ENCODE data around the gene INSRR. TPM values are rescaled to one million over a fixed set of nuclear protein-coding genes. Genes with fewer than 3 reads are reported as not detected.

The INSRR gene
- total RNA-seq, 1 donor from 2014 or later: 0.52 TPM

GRCh38 chr1:156838972-156839371, 19.9 kb downstream of the INSRR start:
- Histone ChIP-seq H3K27ac (ENCODE audit: low read depth, low read length) (no peak overlapping the region), H3K9ac (ENCODE audit: low read depth in 1 of 3, low read length in 3 of 3) (no peak overlapping the region), H3K27me3 (ENCODE audit: control insufficient read depth in 3 of 3, insufficient read depth in 3 of 3, low read length in 3 of 3) (peaks cover 14 to 64% (median 51%) of the 10 kb centered on the region in 3 donors), H3K4me3 (ENCODE audit: low read length in 3 of 3) (no peak overlapping the region), H3K4me1 (ENCODE audit: control insufficient read depth in 3 of 3, insufficient read depth in 3 of 3, low read length in 3 of 3) (no peaks in the 10 kb centered on the region), H3K36me3 (ENCODE audit: control insufficient read depth in 3 of 3, insufficient read depth in 3 of 3, low read length in 3 of 3) (no peaks in the 10 kb centered on the region), H3K9me3 (ENCODE audit: control insufficient read depth in 3 of 3, low read length in 3 of 3) (no peaks in the 10 kb centered on the region)

- Histone ChIP-seq H3K27me3 (ENCODE audit: control insufficient read depth in 3 of 3, insufficient read depth in 3 of 3, low read length in 3 of 3) (peaks cover 9 to 57% (median 36%) of the 10 kb centered on the region in 3 donors), H3K4me3 (ENCODE audit: low read length in 3 of 3) (no peak overlapping the region), H3K27ac (ENCODE audit: low read depth, low read length) (no peak overlapping the region)
Observed at GRCh38 chr1:156836892-156837291, 22.0 kb downstream of the INSRR start.

GRCh38 chr1:156836041-156836654, 22.8 kb downstream of the INSRR start:
- H3K4me3 ChIP-seq (ENCODE audit: low read length in 3 of 3): no peak overlapping the region
- H3K27ac ChIP-seq (ENCODE audit: low read depth, low read length): no peak overlapping the region
- no peak overlapping the region for H3K9ac ChIP-seq (ENCODE audit: low read depth in 1 of 3, low read length in 3 of 3)
- no peaks in the 10 kb centered on the region for H3K4me1 ChIP-seq (ENCODE audit: control insufficient read depth in 3 of 3, insufficient read depth in 3 of 3, low read length in 3 of 3)
- H3K36me3 ChIP-seq (ENCODE audit: control insufficient read depth in 3 of 3, insufficient read depth in 3 of 3, low read length in 3 of 3): no peaks in the 10 kb centered on the region
- H3K27me3 ChIP-seq (ENCODE audit: control insufficient read depth in 3 of 3, insufficient read depth in 3 of 3, low read length in 3 of 3): peaks cover 15 to 58% (median 28%) of the 10 kb centered on the region in 3 donors
- H3K9me3 ChIP-seq (ENCODE audit: control insufficient read depth in 3 of 3, low read length in 3 of 3): no peaks in the 10 kb centered on the region

More at GRCh38 chr1:156836892-156837291, 22.0 kb downstream of the INSRR start:
- Histone ChIP-seq H3K4me1 (ENCODE audit: control insufficient read depth in 3 of 3, insufficient read depth in 3 of 3, low read length in 3 of 3) (no peaks in the 10 kb centered on the region), H3K36me3 (ENCODE audit: control insufficient read depth in 3 of 3, insufficient read depth in 3 of 3, low read length in 3 of 3) (no peaks in the 10 kb centered on the region), H3K9ac (ENCODE audit: low read depth in 1 of 3, low read length in 3 of 3) (no peak overlapping the region), H3K9me3 (ENCODE audit: control insufficient read depth in 3 of 3, low read length in 3 of 3) (no peaks in the 10 kb centered on the region)

- Histone ChIP-seq H3K9me3 (ENCODE audit: control insufficient read depth in 3 of 3, low read length in 3 of 3) (no peaks in the 10 kb centered on the region), H3K27me3 (ENCODE audit: control insufficient read depth in 3 of 3, insufficient read depth in 3 of 3, low read length in 3 of 3) (peaks cover 12 to 51% (median 16%) of the 10 kb centered on the region in 3 donors), H3K4me3 (ENCODE audit: low read length in 3 of 3) (no peak overlapping the region), H3K27ac (ENCODE audit: low read depth, low read length) (no peak overlapping the region), H3K9ac (ENCODE audit: low read depth in 1 of 3, low read length in 3 of 3) (no peak overlapping the region), H3K4me1 (ENCODE audit: control insufficient read depth in 3 of 3, insufficient read depth in 3 of 3, low read length in 3 of 3) (no peaks in the 10 kb centered on the region), H3K36me3 (ENCODE audit: control insufficient read depth in 3 of 3, insufficient read depth in 3 of 3, low read length in 3 of 3) (no peaks in the 10 kb centered on the region)
Observed at GRCh38 chr1:156834322-156834721, 24.6 kb downstream of the INSRR start.

GRCh38 chr1:156833603-156834002, 25.3 kb downstream of the INSRR start:
- Histone ChIP-seq H3K4me1 (ENCODE audit: control insufficient read depth in 3 of 3, insufficient read depth in 3 of 3, low read length in 3 of 3) (no peaks in the 10 kb centered on the region), H3K27me3 (ENCODE audit: control insufficient read depth in 3 of 3, insufficient read depth in 3 of 3, low read length in 3 of 3) (peaks cover 11 to 43% (median 13%) of the 10 kb centered on the region in 3 donors), H3K36me3 (ENCODE audit: control insufficient read depth in 3 of 3, insufficient read depth in 3 of 3, low read length in 3 of 3) (no peaks in the 10 kb centered on the region), H3K9ac (ENCODE audit: low read depth in 1 of 3, low read length in 3 of 3) (no peak overlapping the region), H3K27ac (ENCODE audit: low read depth, low read length) (no peak overlapping the region), H3K4me3 (ENCODE audit: low read length in 3 of 3) (no peak overlapping the region), H3K9me3 (ENCODE audit: control insufficient read depth in 3 of 3, low read length in 3 of 3) (no peaks in the 10 kb centered on the region)

GRCh38 chr1:156832434-156832833, 26.5 kb downstream of the INSRR start:
- Histone ChIP-seq H3K36me3 (ENCODE audit: control insufficient read depth in 3 of 3, insufficient read depth in 3 of 3, low read length in 3 of 3) (no peaks in the 10 kb centered on the region), H3K4me3 (ENCODE audit: low read length in 3 of 3) (no peak overlapping the region), H3K9ac (ENCODE audit: low read depth in 1 of 3, low read length in 3 of 3) (no peak overlapping the region), H3K27ac (ENCODE audit: low read depth, low read length) (no peak overlapping the region), H3K27me3 (ENCODE audit: control insufficient read depth in 3 of 3, insufficient read depth in 3 of 3, low read length in 3 of 3) (peaks cover 8 to 34% (median 11%) of the 10 kb centered on the region in 3 donors), H3K4me1 (ENCODE audit: control insufficient read depth in 3 of 3, insufficient read depth in 3 of 3, low read length in 3 of 3) (no peaks in the 10 kb centered on the region), H3K9me3 (ENCODE audit: control insufficient read depth in 3 of 3, low read length in 3 of 3) (no peaks in the 10 kb centered on the region)

- Histone ChIP-seq H3K27me3 (ENCODE audit: control insufficient read depth in 3 of 3, insufficient read depth in 3 of 3, low read length in 3 of 3) (peaks cover 0 to 20% (median 9%) of the 10 kb centered on the region in 3 donors), H3K9ac (ENCODE audit: low read depth in 1 of 3, low read length in 3 of 3) (no peak overlapping the region), H3K27ac (ENCODE audit: low read depth, low read length) (no peak overlapping the region), H3K36me3 (ENCODE audit: control insufficient read depth in 3 of 3, insufficient read depth in 3 of 3, low read length in 3 of 3) (no peaks in the 10 kb centered on the region), H3K9me3 (ENCODE audit: control insufficient read depth in 3 of 3, low read length in 3 of 3) (no peaks in the 10 kb centered on the region), H3K4me3 (ENCODE audit: low read length in 3 of 3) (no peak overlapping the region), H3K4me1 (ENCODE audit: control insufficient read depth in 3 of 3, insufficient read depth in 3 of 3, low read length in 3 of 3) (no peaks in the 10 kb centered on the region)
Observed at GRCh38 chr1:156828400-156829124, 30.4 kb downstream of the INSRR start.

GRCh38 chr1:156826630-156827029, 32.3 kb downstream of the INSRR start:
- no peaks in the 10 kb centered on the region for H3K4me1 ChIP-seq (ENCODE audit: control insufficient read depth in 3 of 3, insufficient read depth in 3 of 3, low read length in 3 of 3)
- no peaks in the 10 kb centered on the region for H3K9me3 ChIP-seq (ENCODE audit: control insufficient read depth in 3 of 3, low read length in 3 of 3)
- H3K27me3 ChIP-seq (ENCODE audit: control insufficient read depth in 3 of 3, insufficient read depth in 3 of 3, low read length in 3 of 3): peaks cover 0 to 7% (median 4%) of the 10 kb centered on the region in 3 donors
- no peak overlapping the region for H3K27ac ChIP-seq (ENCODE audit: low read depth, low read length)
- H3K4me3 ChIP-seq (ENCODE audit: low read length in 3 of 3): no peak overlapping the region
- no peak overlapping the region for H3K9ac ChIP-seq (ENCODE audit: low read depth in 1 of 3, low read length in 3 of 3)
- no peaks in the 10 kb centered on the region for H3K36me3 ChIP-seq (ENCODE audit: control insufficient read depth in 3 of 3, insufficient read depth in 3 of 3, low read length in 3 of 3)

GRCh38 chr1:156823210-156823790, 35.6 kb downstream of the INSRR start:
- no peak overlapping the region for H3K9ac ChIP-seq (ENCODE audit: low read depth in 1 of 3, low read length in 3 of 3)
- H3K27ac ChIP-seq (ENCODE audit: low read depth, low read length): no peak overlapping the region
- no peaks in the 10 kb centered on the region for H3K36me3 ChIP-seq (ENCODE audit: control insufficient read depth in 3 of 3, insufficient read depth in 3 of 3, low read length in 3 of 3)
- H3K4me1 ChIP-seq (ENCODE audit: control insufficient read depth in 3 of 3, insufficient read depth in 3 of 3, low read length in 3 of 3): no peaks in the 10 kb centered on the region
- no peaks in the 10 kb centered on the region for H3K27me3 ChIP-seq (ENCODE audit: control insufficient read depth in 3 of 3, insufficient read depth in 3 of 3, low read length in 3 of 3)
- no peak overlapping the region for H3K4me3 ChIP-seq (ENCODE audit: low read length in 3 of 3)
- no peaks in the 10 kb centered on the region for H3K9me3 ChIP-seq (ENCODE audit: control insufficient read depth in 3 of 3, low read length in 3 of 3)

- no peaks in the 10 kb centered on the region for H3K36me3 ChIP-seq (ENCODE audit: control insufficient read depth in 3 of 3, insufficient read depth in 3 of 3, low read length in 3 of 3)
- H3K4me3 ChIP-seq (ENCODE audit: low read length in 3 of 3): no peak overlapping the region
- no peak overlapping the region for H3K9ac ChIP-seq (ENCODE audit: low read depth in 1 of 3, low read length in 3 of 3)
- H3K27me3 ChIP-seq (ENCODE audit: control insufficient read depth in 3 of 3, insufficient read depth in 3 of 3, low read length in 3 of 3): no peaks in the 10 kb centered on the region
- H3K4me1 ChIP-seq (ENCODE audit: control insufficient read depth in 3 of 3, insufficient read depth in 3 of 3, low read length in 3 of 3): no peaks in the 10 kb centered on the region
- H3K27ac ChIP-seq (ENCODE audit: low read depth, low read length): no peak overlapping the region
- H3K9me3 ChIP-seq (ENCODE audit: control insufficient read depth in 3 of 3, low read length in 3 of 3): no peaks in the 10 kb centered on the region
Observed at GRCh38 chr1:156822680-156823079, 36.2 kb downstream of the INSRR start.

Data from skeletal muscle tissue (tissue), 4 donors.